Measurements from ENCODE around the gene ACACA. TPM values are rescaled to one million over a fixed set of nuclear protein-coding genes. Genes with fewer than 3 reads are reported as not detected.
"Not testable (repeated sequence)": the region's sequence is repeated elsewhere in the genome, so short reads cannot be mapped to it uniquely, and the experiment has no call there.

The ACACA gene
- total and polyA plus RNA-seq, 2 donors from 2014 or later: 13.8 to 34.9 TPM

DNA sequence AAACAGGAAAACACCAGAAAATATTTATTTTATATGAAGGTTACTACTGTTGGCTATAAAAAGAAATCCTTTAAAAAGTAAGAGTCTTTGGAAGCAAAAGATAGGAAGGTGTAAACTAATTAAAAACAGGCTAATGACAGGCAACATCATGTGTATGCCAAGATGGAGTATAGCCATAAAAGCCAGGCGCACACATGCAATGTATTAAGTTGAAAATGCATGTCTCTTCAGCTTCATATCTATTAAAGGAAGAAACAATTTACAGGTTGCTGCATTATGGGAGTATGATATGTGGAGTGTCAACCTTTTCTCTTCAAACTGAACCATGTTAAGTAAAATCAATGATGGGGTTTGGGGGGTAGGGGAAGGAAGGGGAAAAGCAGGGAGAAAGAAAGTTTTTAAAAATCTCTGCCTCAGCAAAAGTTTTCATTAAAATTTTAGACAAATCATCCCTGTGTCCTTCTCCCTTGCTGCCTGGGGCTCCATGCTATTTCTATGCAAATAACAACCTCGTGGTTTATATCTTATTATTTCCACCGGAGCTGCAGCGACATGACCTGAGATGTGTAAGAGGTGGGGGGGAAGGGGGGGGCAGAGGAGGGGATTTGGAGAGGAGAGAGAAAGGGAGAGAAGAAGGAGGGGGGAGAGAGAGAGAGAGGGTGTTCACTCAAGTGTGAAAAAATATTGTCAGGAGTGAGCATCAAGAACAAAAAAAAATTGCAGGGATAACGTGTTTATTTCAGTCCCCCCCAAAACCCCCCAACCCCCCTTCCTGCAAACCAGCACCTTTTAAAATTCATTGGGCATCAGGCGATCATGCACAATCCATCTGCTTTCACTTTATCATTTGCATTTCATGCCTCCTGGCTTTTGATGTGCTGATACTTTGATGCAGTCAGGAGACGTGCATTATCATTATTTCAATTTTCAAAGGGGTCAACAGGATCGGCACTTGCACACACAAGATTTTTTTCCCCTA is 260.3 kb downstream of the ACACA start:
- Histone ChIP-seq H3K4me1 (ENCODE audit: control insufficient read depth in 2 of 3, insufficient read depth in 2 of 3, low read depth in 1 of 3, low read length in 3 of 3) (no peaks in the 10 kb centered on the region), H3K9ac (ENCODE audit: low read length in 3 of 3) (no peak overlapping the region), H3K36me3 (ENCODE audit: control insufficient read depth in 2 of 3, insufficient read depth in 3 of 3, low read length in 3 of 3) (peaks cover 0 to 2% (median 0%) of the 10 kb centered on the region in 3 donors), H3K27ac (ENCODE audit: low read depth in 2 of 2, low read length in 2 of 2) (no peak overlapping the region), H3K9me3 (ENCODE audit: control insufficient read depth in 2 of 3, insufficient read depth in 1 of 3, low read length in 3 of 3) (no peaks in the 10 kb centered on the region), H3K4me3 (ENCODE audit: low read length in 3 of 3) (no peak overlapping the region), H3K27me3 (ENCODE audit: control insufficient read depth, insufficient read depth, low read length) (no peaks in the 10 kb centered on the region)
- no peak for FAIRE-seq
- DNase-seq: no peak
- TF ChIP-seq, protein P1, sequence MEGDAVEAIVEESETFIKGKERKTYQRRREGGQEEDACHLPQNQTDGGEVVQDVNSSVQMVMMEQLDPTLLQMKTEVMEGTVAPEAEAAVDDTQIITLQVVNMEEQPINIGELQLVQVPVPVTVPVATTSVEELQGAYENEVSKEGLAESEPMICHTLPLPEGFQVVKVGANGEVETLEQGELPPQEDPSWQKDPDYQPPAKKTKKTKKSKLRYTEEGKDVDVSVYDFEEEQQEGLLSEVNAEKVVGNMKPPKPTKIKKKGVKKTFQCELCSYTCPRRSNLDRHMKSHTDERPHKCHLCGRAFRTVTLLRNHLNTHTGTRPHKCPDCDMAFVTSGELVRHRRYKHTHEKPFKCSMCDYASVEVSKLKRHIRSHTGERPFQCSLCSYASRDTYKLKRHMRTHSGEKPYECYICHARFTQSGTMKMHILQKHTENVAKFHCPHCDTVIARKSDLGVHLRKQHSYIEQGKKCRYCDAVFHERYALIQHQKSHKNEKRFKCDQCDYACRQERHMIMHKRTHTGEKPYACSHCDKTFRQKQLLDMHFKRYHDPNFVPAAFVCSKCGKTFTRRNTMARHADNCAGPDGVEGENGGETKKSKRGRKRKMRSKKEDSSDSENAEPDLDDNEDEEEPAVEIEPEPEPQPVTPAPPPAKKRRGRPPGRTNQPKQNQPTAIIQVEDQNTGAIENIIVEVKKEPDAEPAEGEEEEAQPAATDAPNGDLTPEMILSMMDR (IDR thresholded peaks at IDR 0.05; ENCODE audit: borderline replicate concordance, extremely low read depth, insufficient read depth): no peak
- intact Hi-C loops (cut with DNase I): no loop called here

GRCh38 chr17:37144075-37144701 is 262.4 kb downstream of the ACACA start:
- Histone ChIP-seq H3K4me1 (ENCODE audit: control insufficient read depth in 2 of 3, insufficient read depth in 2 of 3, low read depth in 1 of 3, low read length in 3 of 3) (no peaks in the 10 kb centered on the region), H3K27me3 (ENCODE audit: control insufficient read depth, insufficient read depth, low read length) (no peaks in the 10 kb centered on the region), H3K4me3 (ENCODE audit: low read length in 3 of 3) (no peak overlapping the region), H3K36me3 (ENCODE audit: control insufficient read depth in 2 of 3, insufficient read depth in 3 of 3, low read length in 3 of 3) (no peaks in the 10 kb centered on the region), H3K9me3 (ENCODE audit: control insufficient read depth in 2 of 3, insufficient read depth in 1 of 3, low read length in 3 of 3) (no peaks in the 10 kb centered on the region), H3K27ac (ENCODE audit: low read depth in 2 of 2, low read length in 2 of 2) (no peak overlapping the region), H3K9ac (ENCODE audit: low read length in 3 of 3) (no peak overlapping the region)
- DNase-seq: peak in 1 of 5 donors; percentile 1
- no peak for FAIRE-seq
- intact Hi-C loops (cut with DNase I): no loop called here
- TF ChIP-seq, protein P1 (IDR thresholded peaks at IDR 0.05; ENCODE audit: borderline replicate concordance, extremely low read depth, insufficient read depth): no peak

DNA sequence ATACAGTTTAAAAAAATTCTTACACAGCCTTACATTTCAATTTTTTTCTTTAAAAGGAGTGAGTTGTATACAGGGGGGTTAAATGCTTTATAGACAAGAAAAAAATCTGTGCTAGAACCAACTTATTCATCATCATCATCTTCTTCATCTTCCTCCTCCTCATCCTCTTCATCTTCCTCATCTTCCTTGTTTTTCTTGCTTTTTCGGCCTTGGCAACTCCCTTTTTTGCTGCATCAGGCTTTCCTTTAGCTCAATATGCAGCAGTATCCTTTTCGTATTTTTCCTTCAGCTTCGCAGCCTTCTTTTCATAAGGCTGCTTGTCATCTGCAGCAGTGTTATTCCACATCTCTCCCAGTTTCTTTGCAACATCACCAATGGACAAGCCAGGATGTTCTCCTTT is 263.1 kb downstream of the ACACA start:
- FAIRE-seq; DNase-seq; intact Hi-C loops (cut with DNase I); H3K27ac ChIP-seq (ENCODE audit: low read depth in 2 of 2, low read length in 2 of 2); H3K9ac ChIP-seq (ENCODE audit: low read length in 3 of 3); H3K27me3 ChIP-seq (ENCODE audit: control insufficient read depth, insufficient read depth, low read length); H3K9me3 ChIP-seq (ENCODE audit: control insufficient read depth in 2 of 3, insufficient read depth in 1 of 3, low read length in 3 of 3); H3K4me3 ChIP-seq (ENCODE audit: low read length in 3 of 3); H3K36me3 ChIP-seq (ENCODE audit: control insufficient read depth in 2 of 3, insufficient read depth in 3 of 3, low read length in 3 of 3); H3K4me1 ChIP-seq (ENCODE audit: control insufficient read depth in 2 of 3, insufficient read depth in 2 of 3, low read depth in 1 of 3, low read length in 3 of 3): not testable (repeated sequence)

- TF ChIP-seq, protein P1 (IDR thresholded peaks at IDR 0.05; ENCODE audit: borderline replicate concordance, extremely low read depth, insufficient read depth): no peak
- Histone ChIP-seq H3K9me3 (ENCODE audit: control insufficient read depth in 2 of 3, insufficient read depth in 1 of 3, low read length in 3 of 3) (no peaks in the 10 kb centered on the region), H3K27me3 (ENCODE audit: control insufficient read depth, insufficient read depth, low read length) (no peaks in the 10 kb centered on the region), H3K27ac (ENCODE audit: low read depth in 2 of 2, low read length in 2 of 2) (no peak overlapping the region), H3K4me1 (ENCODE audit: control insufficient read depth in 2 of 3, insufficient read depth in 2 of 3, low read depth in 1 of 3, low read length in 3 of 3) (no peaks in the 10 kb centered on the region), H3K4me3 (ENCODE audit: low read length in 3 of 3) (no peak overlapping the region), H3K9ac (ENCODE audit: low read length in 3 of 3) (no peak overlapping the region), H3K36me3 (ENCODE audit: control insufficient read depth in 2 of 3, insufficient read depth in 3 of 3, low read length in 3 of 3) (no peaks in the 10 kb centered on the region)
- no peak for DNase-seq
- FAIRE-seq: no peak
- intact Hi-C loops (cut with DNase I): no loop called here
These were observed 264.2 kb downstream of the ACACA start for GRCh38 chr17:37142294-37142896.

Data from kidney (tissue), 14 donors.